Measurements from ENCODE around the gene CYB5R2. TPM values are rescaled to one million over a fixed set of nuclear protein-coding genes. Genes with fewer than 3 reads are reported as not detected.
"Not testable (repeated sequence)": the region's sequence is repeated elsewhere in the genome, so short reads cannot be mapped to it uniquely, and the experiment has no call there.

The CYB5R2 gene
- total and polyA plus RNA-seq, 8 donors = 4.1 to 18.3 (median 10.3) TPM; not detected in 1

DNA sequence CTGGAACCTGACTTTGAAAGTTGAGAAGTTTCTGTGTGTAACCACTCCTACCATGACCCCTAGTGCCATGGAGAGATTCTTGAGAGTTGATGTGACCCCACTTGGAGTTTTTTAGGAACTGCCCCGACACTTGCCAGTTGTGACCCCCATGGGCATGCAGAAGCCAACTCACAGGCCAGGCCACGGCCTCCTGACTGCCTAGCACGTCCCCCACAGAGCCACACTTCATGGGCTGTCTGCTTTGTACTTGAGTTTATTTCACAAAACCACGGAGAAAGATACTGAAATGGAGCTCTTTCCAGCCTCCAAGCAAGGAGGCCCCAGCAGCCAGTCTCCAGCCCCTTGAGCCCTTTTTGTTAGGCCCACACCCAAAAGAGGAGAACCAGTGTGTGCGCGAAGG lies 8.4 kb downstream of the CYB5R2 start:
- intact Hi-C loops (cut with DNase I; ENCODE audit: low total_unique reads) = loop anchor here (5.0 kb wide), 1 partner anchor 98 kb away; no protein-coding TSS in a partner anchor
- no peaks in the 10 kb centered on the region for H3K9me3 ChIP-seq
- peak overlapping the region in 1 of 5 donors; percentile 16 for H3K27ac ChIP-seq
- TF ChIP-seq, protein P1, sequence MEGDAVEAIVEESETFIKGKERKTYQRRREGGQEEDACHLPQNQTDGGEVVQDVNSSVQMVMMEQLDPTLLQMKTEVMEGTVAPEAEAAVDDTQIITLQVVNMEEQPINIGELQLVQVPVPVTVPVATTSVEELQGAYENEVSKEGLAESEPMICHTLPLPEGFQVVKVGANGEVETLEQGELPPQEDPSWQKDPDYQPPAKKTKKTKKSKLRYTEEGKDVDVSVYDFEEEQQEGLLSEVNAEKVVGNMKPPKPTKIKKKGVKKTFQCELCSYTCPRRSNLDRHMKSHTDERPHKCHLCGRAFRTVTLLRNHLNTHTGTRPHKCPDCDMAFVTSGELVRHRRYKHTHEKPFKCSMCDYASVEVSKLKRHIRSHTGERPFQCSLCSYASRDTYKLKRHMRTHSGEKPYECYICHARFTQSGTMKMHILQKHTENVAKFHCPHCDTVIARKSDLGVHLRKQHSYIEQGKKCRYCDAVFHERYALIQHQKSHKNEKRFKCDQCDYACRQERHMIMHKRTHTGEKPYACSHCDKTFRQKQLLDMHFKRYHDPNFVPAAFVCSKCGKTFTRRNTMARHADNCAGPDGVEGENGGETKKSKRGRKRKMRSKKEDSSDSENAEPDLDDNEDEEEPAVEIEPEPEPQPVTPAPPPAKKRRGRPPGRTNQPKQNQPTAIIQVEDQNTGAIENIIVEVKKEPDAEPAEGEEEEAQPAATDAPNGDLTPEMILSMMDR (IDR thresholded peaks at IDR 0.05) = no peak
- no peak for TF ChIP-seq EP300 (IDR thresholded peaks at IDR 0.05)
- TF ChIP-seq POLR2AphosphoS5 (IDR thresholded peaks at IDR 0.05) = no peak
- no peak for DNase-seq
- no peaks in the 10 kb centered on the region for H3K27me3 ChIP-seq
- peaks cover 4 to 29% (median 19%) of the 10 kb centered on the region in 4 donors for H3K36me3 ChIP-seq
- no peak overlapping the region for H3K4me3 ChIP-seq
- 67 to 89% (median 71%) methylated on average over 6 of the region's 6 CpGs for WGBS, 5 donors
- peaks cover 0 to 9% (median 7%) of the 10 kb centered on the region in 4 donors for H3K4me1 ChIP-seq

DNA sequence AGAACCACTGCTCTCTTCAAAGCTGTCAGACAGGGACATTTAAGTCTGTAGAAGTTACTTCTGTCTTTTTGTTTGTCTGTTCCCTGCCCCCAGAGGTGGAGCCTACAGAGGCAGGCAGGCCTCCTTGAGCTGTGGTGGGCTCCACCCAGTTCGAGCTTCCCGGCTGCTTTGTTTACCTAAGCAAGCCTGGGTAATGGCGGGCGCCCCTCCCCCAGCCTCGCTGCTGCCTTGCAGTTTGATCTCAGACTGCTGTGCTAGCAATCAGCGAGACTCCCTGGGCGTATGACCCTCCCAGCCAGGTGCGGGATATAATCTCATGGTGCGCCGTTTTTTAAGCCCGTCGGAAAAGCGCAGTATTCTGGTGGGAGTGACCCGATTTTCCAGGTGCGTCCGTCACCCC lies 9.8 kb downstream of the CYB5R2 start:
- intact Hi-C loops (cut with DNase I; ENCODE audit: low total_unique reads) = not testable (repeated sequence)
- H3K36me3 ChIP-seq = peaks cover 4 to 28% (median 19%) of the 10 kb centered on the region in 4 donors

DNA sequence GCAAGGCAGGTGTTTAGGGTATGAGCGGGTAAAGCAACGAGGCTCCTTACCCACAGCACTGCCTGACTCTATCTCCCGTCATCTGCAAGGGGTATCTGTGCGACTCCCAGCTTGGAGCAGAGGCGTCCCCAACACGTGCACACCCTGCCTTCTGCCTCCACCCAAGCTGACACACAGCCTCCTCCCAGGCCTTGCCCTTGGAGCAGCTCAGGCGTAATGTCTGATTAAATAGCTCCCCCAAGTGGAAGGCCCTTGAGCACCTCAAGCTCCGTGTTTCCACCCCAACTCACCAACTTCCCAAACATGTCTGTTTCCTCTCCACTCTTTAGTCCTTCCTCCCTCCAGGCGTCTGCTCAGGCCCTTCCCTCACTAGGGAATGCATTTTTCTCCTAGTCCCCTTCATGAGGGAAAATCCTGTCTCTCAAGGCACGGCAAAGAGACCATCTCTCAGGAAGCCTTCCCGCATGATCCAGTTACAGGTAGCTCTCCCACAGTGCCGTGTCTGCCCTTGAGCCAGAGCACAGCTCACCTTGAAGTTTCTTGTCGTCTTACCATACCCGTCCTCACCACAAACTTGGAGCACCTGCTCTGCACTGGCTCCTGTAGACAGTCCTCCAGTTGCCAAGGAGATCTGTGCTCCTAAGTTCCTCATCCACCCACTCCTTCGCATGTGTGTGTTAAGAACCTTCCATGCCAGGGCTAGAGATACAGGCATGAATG lies 15.8 kb downstream of the CYB5R2 start:
- intact Hi-C loops (cut with DNase I; ENCODE audit: low total_unique reads) = no loop called here
- Histone ChIP-seq H3K4me3 (no peak overlapping the region), H3K27ac (peak overlapping the region in 2 of 5 donors; percentile 24 to 26), H3K27me3 (no peaks in the 10 kb centered on the region), H3K9me3 (no peaks in the 10 kb centered on the region), H3K36me3 (peaks cover 30 to 54% (median 53%) of the 10 kb centered on the region in 4 donors), H3K4me1 (peaks cover 0 to 7% (median 0%) of the 10 kb centered on the region in 4 donors)
- 55 to 74% (median 64%) methylated on average over 14 to 15 of the region's 15 CpGs for WGBS, 5 donors
- TF ChIP-seq EP300 (IDR thresholded peaks at IDR 0.05) (no peak), POLR2AphosphoS5 (IDR thresholded peaks at IDR 0.05) (no peak), POLR2A (IDR thresholded peaks at IDR 0.05) (no peak)
- TF ChIP-seq, protein P1 (IDR thresholded peaks at IDR 0.05) = peak in 4 of 7 experiments; percentile 11 to 50 (median 38)
- DNase-seq = peak; percentile 49 to 88

More for the DNA sequence above, 9.8 kb downstream of the CYB5R2 start:
- H3K4me1 ChIP-seq, H3K27ac ChIP-seq, H3K4me3 ChIP-seq, H3K27me3 ChIP-seq, H3K9me3 ChIP-seq, DNase-seq: not testable (repeated sequence)
- WGBS, 5 donors = 57 to 73% (median 67%) methylated on average over 5 to 16 of the region's 16 CpGs

DNA sequence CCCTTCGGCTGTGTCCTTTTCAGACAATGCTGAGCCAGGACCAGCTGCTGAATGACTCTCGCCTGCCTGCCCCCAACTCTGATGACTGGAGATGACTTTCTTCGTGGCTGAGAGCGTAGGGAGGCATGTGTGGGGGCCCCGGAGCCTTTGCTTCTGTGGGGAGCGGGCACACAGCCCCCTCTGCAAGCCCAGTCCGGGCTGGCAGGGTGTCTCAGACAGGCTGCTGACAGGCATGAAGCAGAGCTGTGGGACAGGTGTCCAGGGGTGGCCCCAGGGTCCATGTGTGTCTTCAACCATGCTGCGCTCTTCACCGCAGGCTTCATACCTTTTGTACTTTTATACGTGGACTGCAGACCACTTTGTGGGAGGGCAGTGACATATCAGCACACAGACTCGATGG lies 16.6 kb downstream of the CYB5R2 start:
- Histone ChIP-seq H3K4me1 (peaks cover 0 to 7% (median 2%) of the 10 kb centered on the region in 4 donors), H3K27me3 (no peaks in the 10 kb centered on the region), H3K9me3 (no peaks in the 10 kb centered on the region), H3K27ac (peak overlapping the region in 1 of 5 donors; percentile 24), H3K4me3 (no peak overlapping the region), H3K36me3 (peaks cover 37 to 61% (median 61%) of the 10 kb centered on the region in 4 donors)
- DNase-seq = no peak
- TF ChIP-seq POLR2A (IDR thresholded peaks at IDR 0.05) (no peak), POLR2AphosphoS5 (IDR thresholded peaks at IDR 0.05) (no peak), EP300 (IDR thresholded peaks at IDR 0.05) (no peak)
- TF ChIP-seq, protein P1 (IDR thresholded peaks at IDR 0.05) = no peak
- WGBS, 5 donors = 85 to 95% (median 90%) methylated on average over 11 of the region's 11 CpGs
- intact Hi-C loops (cut with DNase I; ENCODE audit: low total_unique reads) = no loop called here

Data from stomach (tissue), 9 donors.